Prostate gland (tissue), 2 donors: ENCODE data around the gene SS18L1. TPM values are rescaled to one million over a fixed set of nuclear protein-coding genes. Genes with fewer than 3 reads are reported as not detected.
"Not testable (repeated sequence)": the region's sequence is repeated elsewhere in the genome, so short reads cannot be mapped to it uniquely, and the experiment has no call there.

ENCODE experiments used
- DNase-seq: peaks from one replicate; pipeline ENCODE4 v3.0.0-alpha.2; 2019; ENCODE audit warnings: low spot score
- H3K27ac ChIP-seq, 2 donors: fragments of 200-600 bp; sonication (generic); 2 replicates each; pipeline ENCODE4 v1.5.1; 2017 to 2019
- H3K27me3 ChIP-seq: fragments of 200-600 bp; sonication (generic); replicated peaks from 2 replicates; pipeline ENCODE4 v1.5.1; 2019; ENCODE audit not compliant: insufficient read depth
- H3K36me3 ChIP-seq, 2 donors: fragments of 200-600 bp; sonication (generic); 1 replicate in 1 of 2; 2 replicates in 1 of 2; pipeline versions ENCODE4 v1.5.1 to v1.8.1; 2017 to 2019
- H3K4me1 ChIP-seq: fragments of 200-600 bp; sonication (generic); replicated peaks from 2 replicates; pipeline ENCODE4 v1.5.1; 2019
- H3K4me3 ChIP-seq, 2 donors: fragments of 200-600 bp; sonication (generic); 2 replicates each; pipeline ENCODE4 v1.5.1; 2017 to 2019
- H3K9me3 ChIP-seq: fragments of 200-600 bp; sonication (generic); 2 replicates; pipeline ENCODE4 v1.5.1; 2017
- CTCF ChIP-seq, 4 experiments: fragments of 200-600 bp in 2 of 4; fragments of 450-650 bp in 2 of 4; sonication (generic) in 2 of 4; IDR thresholded peaks; 1 replicate in 3 of 4; 2 replicates in 1 of 4; pipeline ENCODE4 v1.5.1; 2016 to 2019; ENCODE audit warnings: antibody characterized with exemption in 4 of 4, mild to moderate bottlenecking in 2 of 4, moderate library complexity in 2 of 4
- POLR2A ChIP-seq: fragments of 450-650 bp; IDR thresholded peaks from one replicate; pipeline ENCODE4 v1.6.1; 2016; ENCODE audit warnings: antibody characterized with exemption, mild to moderate bottlenecking
- POLR2AphosphoS5 ChIP-seq: sonication (generic); formaldehyde crosslinking; IDR thresholded peaks from one replicate; pipeline ENCODE4 v1.6.1; 2017; ENCODE audit warnings: antibody characterized with exemption
- WGBS: methylation state at CpG from one replicate; pipeline ENCODE4 v1.1.5; 2018; 5-methylcytosine and 5-hydroxymethylcytosine counted together
- intact Hi-C: fragments of 100-400 bp; cut with DNase I; formaldehyde crosslinking; loops from one replicate; pipeline ENCODE4 v1.14.2; 2022
- total RNA-seq, 2 donors: library from RNA; depleted of rRNA; stranded (reverse); fragments of >200 nt; gene quantifications; one replicate each; pipeline ENCODE4 v1.1.0, GENCODE V29; 2016

SS18L1 gene
- total RNA-seq, 2 donors from 2014 or later = 17.9 to 32.7 TPM

- TF ChIP-seq POLR2AphosphoS5 = no peak
- no peak for TF ChIP-seq POLR2A
- no peak for TF ChIP-seq CTCF (IDR thresholded peaks at IDR 0.05)
- peaks cover 5% of the 10 kb centered on the region for H3K4me1 ChIP-seq
- WGBS = 93% methylated on average over 22 of the region's 22 CpGs
- intact Hi-C loops = loop anchor here (10.0 kb wide), 1 partner anchor 239 kb away; the partner anchor contains the start of gene RPS21
- DNase-seq = no peak
- H3K9me3 ChIP-seq = no peaks in the 10 kb centered on the region
- H3K27ac ChIP-seq = no peak overlapping the region
- H3K36me3 ChIP-seq = no peaks in the 10 kb centered on the region
- no peak overlapping the region for H3K4me3 ChIP-seq
- no peaks in the 10 kb centered on the region for H3K27me3 ChIP-seq
Observed at GRCh38 chr20:62146019-62146755, 2.6 kb downstream of the SS18L1 start.

- Histone ChIP-seq H3K4me1 (peaks cover 5% of the 10 kb centered on the region), H3K27me3 (no peaks in the 10 kb centered on the region), H3K36me3 (no peaks in the 10 kb centered on the region), H3K4me3 (no peak overlapping the region), H3K9me3 (no peaks in the 10 kb centered on the region), H3K27ac (no peak overlapping the region)
- no peak for TF ChIP-seq POLR2A
- intact Hi-C loops = loop anchor here (10.0 kb wide), 1 partner anchor 238 kb away; the partner anchor contains the start of gene RPS21
- 90% methylated on average over 6 of the region's 6 CpGs for WGBS
- no peak for DNase-seq
Observed at GRCh38 chr20:62147125-62147524, 3.6 kb downstream of the SS18L1 start.

- Histone ChIP-seq H3K36me3 (no peaks in the 10 kb centered on the region), H3K27me3 (no peaks in the 10 kb centered on the region), H3K4me3 (no peak overlapping the region), H3K4me1 (peaks cover 5% of the 10 kb centered on the region), H3K9me3 (no peaks in the 10 kb centered on the region), H3K27ac (no peak overlapping the region)
- WGBS = 95% methylated on average over 9 of the region's 9 CpGs
- no peak for TF ChIP-seq CTCF (IDR thresholded peaks at IDR 0.05)
- TF ChIP-seq POLR2AphosphoS5 = no peak
- no peak for TF ChIP-seq POLR2A
- no peak for DNase-seq
- intact Hi-C loops = loop anchor here (10.0 kb wide), 1 partner anchor 237 kb away; the partner anchor contains the start of gene RPS21
Observed at GRCh38 chr20:62147528-62147927, 4.0 kb downstream of the SS18L1 start.

GRCh38 chr20:62148383-62148782 lies 4.8 kb downstream of the SS18L1 start:
- not testable (repeated sequence) for H3K9me3 ChIP-seq, H3K4me3 ChIP-seq, H3K27ac ChIP-seq, H3K36me3 ChIP-seq, H3K4me1 ChIP-seq, DNase-seq, H3K27me3 ChIP-seq
- 94% methylated on average over 10 of the region's 10 CpGs for WGBS
- intact Hi-C loops = loop anchor here (10.0 kb wide), 1 partner anchor 236 kb away; the partner anchor contains the start of gene RPS21

- TF ChIP-seq POLR2AphosphoS5 = no peak
- TF ChIP-seq POLR2A = no peak
- no peak for TF ChIP-seq CTCF (IDR thresholded peaks at IDR 0.05)
- no peaks in the 10 kb centered on the region for H3K36me3 ChIP-seq
- 67% methylated on average over 20 of the region's 20 CpGs for WGBS
- no peaks in the 10 kb centered on the region for H3K9me3 ChIP-seq
- intact Hi-C loops = loop anchor here (10.0 kb wide), 1 partner anchor 236 kb away; the partner anchor contains the start of gene RPS21
- H3K4me3 ChIP-seq = no peak overlapping the region
- no peak for DNase-seq
- no peaks in the 10 kb centered on the region for H3K27me3 ChIP-seq
- no peak overlapping the region for H3K27ac ChIP-seq
- H3K4me1 ChIP-seq = peaks cover 5% of the 10 kb centered on the region
Observed at GRCh38 chr20:62148908-62149314, 5.3 kb downstream of the SS18L1 start.
